Natural killer cell (primary cell): ENCODE data around the gene PRKACA. TPM values are rescaled to one million over a fixed set of nuclear protein-coding genes. Genes with fewer than 3 reads are reported as not detected.
A peak's percentile ranks its signal among the peaks of the same experiment; 100 is the strongest.

Source experiments
- ATAC-seq, 3 donors: fragments of 150-1000 bp in 2 of 3; fragments of 200-7000 bp in 1 of 3; cut with Tn5 transposase; 1 replicate in 1 of 3; 2 replicates in 2 of 3; pipeline ENCODE4 v1.10.0; 2021; ENCODE audit warnings: mild to moderate bottlenecking in 2 of 3, moderate library complexity in 2 of 3
- DNase-seq, 2 donors: peaks; one replicate each; pipeline versions ENCODE4 v3.0.0 to v3.0.0-alpha.2; 2013 to 2021; ENCODE audit warnings: mixed read lengths in 1 of 2
- H3K27ac ChIP-seq: one replicate; pipeline ENCODE4 v1.5.1; 2013; ENCODE audit warnings: mild to moderate bottlenecking, low read length
- H3K27me3 ChIP-seq: one replicate; pipeline ENCODE4 v1.6.1; 2013; ENCODE audit warnings: low read length; ENCODE audit not compliant: control insufficient read depth, insufficient read depth
- H3K36me3 ChIP-seq: one replicate; pipeline ENCODE4 v1.6.1; 2013; ENCODE audit warnings: low read length; ENCODE audit not compliant: control insufficient read depth, insufficient read depth
- H3K4me1 ChIP-seq: one replicate; pipeline ENCODE4 v1.6.1; 2013; ENCODE audit warnings: low read length; ENCODE audit not compliant: control insufficient read depth, insufficient read depth
- H3K4me3 ChIP-seq: one replicate; pipeline ENCODE4 v1.5.1; 2013; ENCODE audit warnings: low read length
- H3K9me3 ChIP-seq: one replicate; pipeline ENCODE4 v1.6.1; 2013; ENCODE audit warnings: low read length; ENCODE audit not compliant: control insufficient read depth, insufficient read depth
- H3K27ac Mint-ChIP-seq, 2 donors: one replicate each; pipeline ENCODE4 v1.8.0; 2022; ENCODE audit warnings: mild to moderate bottlenecking in 2 of 2, mixed read lengths in 2 of 2, moderate library complexity in 1 of 2
- H3K27me3 Mint-ChIP-seq, 2 donors: one replicate each; pipeline ENCODE4 v1.8.0; 2022; ENCODE audit warnings: low read depth in 2 of 2, mixed read lengths in 2 of 2
- H3K36me3 Mint-ChIP-seq: one replicate; pipeline ENCODE4 v1.8.0; 2022; ENCODE audit warnings: mixed read lengths
- H3K4me1 Mint-ChIP-seq, 2 donors: one replicate each; pipeline ENCODE4 v1.8.0; 2022; ENCODE audit warnings: mixed read lengths in 2 of 2
- H3K4me3 Mint-ChIP-seq: one replicate; pipeline ENCODE4 v1.8.0; 2022; ENCODE audit warnings: mild to moderate bottlenecking, moderate library complexity, mixed read lengths
- H3K9me3 Mint-ChIP-seq, 2 donors: one replicate each; pipeline ENCODE4 v1.8.0; 2022; ENCODE audit warnings: mixed read lengths in 2 of 2
- CTCF ChIP-seq: fragments of 200-600 bp; IDR thresholded peaks from one replicate; pipeline ENCODE4 v1.8.0; 2022; ENCODE audit warnings: antibody characterized with exemption
- WGBS: methylation state at CpG from one replicate; pipeline ENCODE4 v1.1.7; 2013; ENCODE audit warnings: missing lambda C conversion rate; ENCODE audit not compliant: insufficient coverage; 5-methylcytosine and 5-hydroxymethylcytosine counted together
- intact Hi-C: fragments of 100-400 bp; cut with micrococcal nuclease; formaldehyde crosslinking; loops from one replicate; pipeline ENCODE4 v1.14.2; 2022
- total RNA-seq, 4 donors: library from RNA; stranded (reverse); fragments of 120-200 nt in 1 of 4; gene quantifications; one replicate each; pipeline versions ENCODE4 v1.2.3 to v1.2.4, GENCODE V29; 2013 to 2022

PRKACA gene
- total RNA-seq, 3 donors from 2014 or later (not counting 1 experiment from before 2014, with no cell fraction given): 68.6 to 71.8 (median 69.3) TPM

DNA sequence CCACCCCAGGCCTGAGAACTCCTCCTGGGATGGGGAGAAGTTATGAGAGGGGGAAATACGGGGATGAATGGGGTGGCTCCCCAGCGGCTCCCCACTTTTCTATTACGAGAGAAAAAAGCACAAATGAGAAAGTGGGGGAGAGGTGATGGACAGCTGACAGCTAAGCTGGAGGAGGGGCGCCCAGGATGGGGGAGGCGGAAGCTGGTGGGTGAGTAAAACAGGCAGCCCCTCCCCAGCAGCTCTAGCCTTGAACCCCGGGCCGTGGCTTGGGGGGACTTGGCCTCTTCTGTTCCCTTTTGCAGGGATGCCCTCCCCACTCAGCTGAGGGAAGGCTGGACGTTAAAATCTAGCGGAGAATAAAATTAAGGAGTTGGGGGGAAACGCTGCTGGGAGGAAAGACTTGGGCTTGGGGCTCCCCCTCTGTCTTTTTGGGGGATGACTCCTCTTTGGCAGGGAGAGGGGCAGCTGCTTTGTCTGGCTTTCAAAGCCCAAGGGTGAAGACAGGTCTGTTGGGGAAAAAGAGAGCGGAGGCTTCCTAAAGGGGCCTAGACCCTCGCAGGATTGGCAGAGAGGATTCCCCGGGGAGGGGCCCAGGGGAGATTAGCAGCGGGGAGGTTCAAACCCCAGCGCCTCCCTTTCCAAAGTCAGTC is 25.6 kb downstream of the PRKACA start:
- Histone ChIP-seq H3K36me3 (peaks cover 11% of the 10 kb centered on the region), H3K4me1 (peaks cover 17% of the 10 kb centered on the region), H3K27ac (peak overlapping the region; percentile 63), H3K27me3 (no peaks in the 10 kb centered on the region), H3K4me3 (peak overlapping the region; percentile 73), H3K9me3 (peaks cover 7% of the 10 kb centered on the region)
- no peaks in the 10 kb centered on the region for H3K9me3 Mint-ChIP-seq
- TF ChIP-seq CTCF: no peak
- peak overlapping the region; percentile 86 to 90 for H3K27ac Mint-ChIP-seq
- intact Hi-C loops: loop anchor here (1.0 to 5.0 kb wide), 3 partner anchors 11 to 45 kb away; partner anchors contain the start of gene ASF1B
- 16% methylated on average over 15 of the region's 15 CpGs for WGBS
- peak in 1 of 2 donors; percentile 67 for DNase-seq
- H3K4me1 Mint-ChIP-seq: peaks cover 14 to 15% of the 10 kb centered on the region in 2 donors
- no peaks in the 10 kb centered on the region for H3K27me3 Mint-ChIP-seq
- no peaks in the 10 kb centered on the region for H3K36me3 Mint-ChIP-seq
- H3K4me3 Mint-ChIP-seq: peak overlapping the region; percentile 97
- ATAC-seq: peak in 1 of 3 donors; percentile 4

DNA sequence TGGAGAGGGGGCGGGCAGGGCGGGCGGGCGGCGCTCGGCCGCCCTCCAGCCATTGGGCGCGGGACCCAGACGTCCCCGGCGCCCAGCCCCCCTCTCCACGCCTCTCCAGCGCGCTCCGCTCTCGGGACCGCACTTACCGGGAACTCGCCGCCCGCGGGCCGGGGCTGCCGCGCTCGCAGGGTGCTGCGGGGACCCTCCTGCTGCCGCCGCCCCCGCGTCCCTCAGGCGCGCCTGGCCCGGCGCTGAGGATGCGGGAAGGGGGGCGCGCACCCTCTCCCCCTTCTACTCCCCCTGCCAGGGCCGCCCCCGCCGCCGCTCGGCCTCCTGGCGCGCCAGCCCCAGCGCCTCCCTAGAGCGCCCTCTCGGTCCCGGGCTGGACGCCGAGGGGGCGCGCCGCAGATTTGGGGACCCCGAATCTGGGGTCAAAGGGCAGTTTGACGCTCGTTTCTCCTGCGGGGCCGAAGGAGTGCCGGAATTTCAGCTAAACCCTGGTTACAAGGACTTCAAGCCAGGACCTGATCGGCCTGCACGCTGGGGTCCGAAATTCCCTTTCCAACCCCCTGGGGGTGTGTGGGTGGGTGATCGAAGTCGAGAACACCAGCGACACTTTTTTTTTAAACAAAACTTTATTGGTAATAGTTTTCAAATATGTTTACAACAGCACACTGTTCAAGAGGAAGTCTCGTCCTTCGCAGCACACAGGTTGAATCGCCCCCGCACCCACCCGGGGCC is 26.3 kb downstream of the PRKACA start:
- peak; percentile 67 to 79 for DNase-seq
- H3K4me3 Mint-ChIP-seq: peak overlapping the region; percentile 97
- Histone ChIP-seq H3K9me3 (peaks cover 7% of the 10 kb centered on the region), H3K4me1 (peaks cover 17% of the 10 kb centered on the region), H3K36me3 (peaks cover 8% of the 10 kb centered on the region), H3K4me3 (peak overlapping the region; percentile 73), H3K27me3 (no peaks in the 10 kb centered on the region), H3K27ac (peak overlapping the region; percentile 63)
- TF ChIP-seq CTCF: no peak
- H3K27me3 Mint-ChIP-seq: no peaks in the 10 kb centered on the region
- peak overlapping the region; percentile 86 to 90 for H3K27ac Mint-ChIP-seq
- WGBS: under 1% methylated on average over 65 of the region's 72 CpGs
- peaks cover 14 to 15% of the 10 kb centered on the region in 2 donors for H3K4me1 Mint-ChIP-seq
- no peaks in the 10 kb centered on the region for H3K9me3 Mint-ChIP-seq
- peak; percentile 68 to 83 (median 75) for ATAC-seq
- intact Hi-C loops: loop anchor here (1.0 to 5.0 kb wide), 3 partner anchors 10 to 46 kb away; partner anchors contain the start of gene ASF1B
- no peaks in the 10 kb centered on the region for H3K36me3 Mint-ChIP-seq

- peaks cover 7% of the 10 kb centered on the region for H3K9me3 ChIP-seq
- WGBS: 0% methylated on average over 19 of the region's 65 CpGs
- intact Hi-C loops: loop anchor here (1.0 to 5.0 kb wide), 3 partner anchors 9 to 47 kb away; partner anchors contain the start of gene ASF1B
- peak within 1 kb of the TSS; percentile 97 for H3K4me3 Mint-ChIP-seq
- no peaks in the 10 kb centered on the region for H3K9me3 Mint-ChIP-seq
- peaks cover 17% of the 10 kb centered on the region for H3K4me1 ChIP-seq
- no peaks in the 10 kb centered on the region for H3K27me3 ChIP-seq
- H3K27me3 Mint-ChIP-seq: no peaks in the 10 kb centered on the region
- DNase-seq: peak; percentile 65 to 92
- peak within 1 kb of the TSS; percentile 73 for H3K4me3 ChIP-seq
- peak; percentile 60 to 81 (median 67) for ATAC-seq
- H3K36me3 Mint-ChIP-seq: no peaks in the 10 kb centered on the region
- peaks cover 8% of the 10 kb centered on the region for H3K36me3 ChIP-seq
- peak within 1 kb of the TSS; percentile 63 for H3K27ac ChIP-seq
- TF ChIP-seq CTCF: no peak
- H3K4me1 Mint-ChIP-seq: peaks cover 14 to 15% of the 10 kb centered on the region in 2 donors
- H3K27ac Mint-ChIP-seq: peak within 1 kb of the TSS; percentile 86 to 90
Measured at GRCh38 chr19:14090509-14091080, 27.0 kb downstream of the PRKACA start, which contains the start of gene SAMD1. SAMD1 (minus strand) TSS chr19:14090751.
